ENCODE results near the gene HEXB.
A peak's percentile ranks its signal among the peaks of the same experiment; 100 is the strongest.

Gene HEXB

DNA sequence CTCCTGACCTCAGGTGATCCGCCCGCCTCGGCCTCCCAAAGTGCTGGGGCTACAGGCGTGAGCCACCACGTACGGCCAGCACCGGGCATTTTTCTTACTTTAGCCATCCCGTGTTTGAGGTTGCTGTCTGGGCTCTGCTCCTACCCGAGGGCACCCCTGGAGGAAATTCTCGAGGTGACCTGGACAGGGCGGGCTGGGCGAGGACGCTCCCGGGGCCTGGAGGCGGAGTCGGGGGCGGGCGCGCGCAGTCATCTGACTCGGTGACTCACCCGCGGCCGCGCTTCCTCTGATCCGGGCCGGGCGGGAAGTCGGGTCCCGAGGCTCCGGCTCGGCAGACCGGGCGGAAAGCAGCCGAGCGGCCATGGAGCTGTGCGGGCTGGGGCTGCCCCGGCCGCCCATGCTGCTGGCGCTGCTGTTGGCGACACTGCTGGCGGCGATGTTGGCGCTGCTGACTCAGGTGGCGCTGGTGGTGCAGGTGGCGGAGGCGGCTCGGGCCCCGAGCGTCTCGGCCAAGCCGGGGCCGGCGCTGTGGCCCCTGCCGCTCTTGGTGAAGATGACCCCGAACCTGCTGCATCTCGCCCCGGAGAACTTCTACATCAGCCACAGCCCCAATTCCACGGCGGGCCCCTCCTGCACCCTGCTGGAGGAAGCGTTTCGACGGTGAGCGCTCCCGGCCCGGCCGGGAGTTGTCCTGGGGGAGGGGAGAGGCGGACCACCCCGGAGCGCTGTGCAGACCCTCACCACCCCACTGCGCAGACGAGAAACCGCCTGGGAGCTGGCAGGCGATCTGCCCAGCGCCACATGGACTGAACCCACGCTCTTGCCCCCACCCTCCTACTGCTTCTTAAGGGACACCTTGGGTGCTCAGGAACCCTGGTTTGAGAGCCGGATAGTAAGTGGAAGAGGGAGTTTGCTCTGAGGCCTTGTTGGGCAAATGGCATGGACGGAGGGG lies at the start of gene HEXB (continued):
- TF ChIP-seq ZNF76 (tag by site-specific recombination; IDR thresholded peaks at IDR 0.05; ENCODE audit: borderline replicate concordance, low read depth) (peak; percentile 28; the same call in 1 of the 2 replicates), ZNF155 (tag by site-specific recombination; IDR thresholded peaks at IDR 0.05) (no peak), ZNF792 (tag by site-specific recombination; IDR thresholded peaks at IDR 0.05) (no peak), ZNF274 (IDR thresholded peaks at IDR 0.05; ENCODE audit: low read length) (no peak), ZNF274 (tag by site-specific recombination; IDR thresholded peaks at IDR 0.05; ENCODE audit: borderline replicate concordance) (no peak), ZBTB8A (tag by site-specific recombination; IDR thresholded peaks at IDR 0.05) (peak; percentile 86), ZNF132 (tag by site-specific recombination; IDR thresholded peaks at IDR 0.05; ENCODE audit: borderline replicate concordance) (no peak), ZNF670 (tag by site-specific recombination; IDR thresholded peaks at IDR 0.05; ENCODE audit: low read depth) (no peak), ZNF501 (tag by site-specific recombination; IDR thresholded peaks at IDR 0.05) (peak; percentile 56; the same call in 1 of the 2 replicates), EGR2 (tag by site-specific recombination; IDR thresholded peaks at IDR 0.05; ENCODE audit: low read depth) (peak; percentile 48; the same call in 1 of the 2 replicates), ZNF37A (tag by site-specific recombination; IDR thresholded peaks at IDR 0.05) (no peak), SCRT2 (tag by site-specific recombination; IDR thresholded peaks at IDR 0.05) (peak; percentile 65; the same call in 1 of the 2 replicates), ZNF2 (tag by site-specific recombination; IDR thresholded peaks at IDR 0.05) (no peak), ZNF521 (tag by site-specific recombination; IDR thresholded peaks at IDR 0.05) (no peak), ZBTB1 (tag by site-specific recombination; IDR thresholded peaks at IDR 0.05) (no peak), ZXDB (tag by site-specific recombination; IDR thresholded peaks at IDR 0.05) (peak; percentile 84; the same call in 1 of the 2 replicates), ZNF433 (tag by site-specific recombination; IDR thresholded peaks at IDR 0.05; ENCODE audit: low read depth) (no peak), ZNF529 (tag by site-specific recombination; IDR thresholded peaks at IDR 0.05; ENCODE audit: insufficient replicate concordance) (no peak), ZNF660 (tag by site-specific recombination; IDR thresholded peaks at IDR 0.05) (peak; percentile 91), ZNF211 (tag by site-specific recombination; IDR thresholded peaks at IDR 0.05; ENCODE audit: low read depth) (no peak), ZNF768 (tag by site-specific recombination; IDR thresholded peaks at IDR 0.05) (no peak), ZNF202 (tag by site-specific recombination; IDR thresholded peaks at IDR 0.05; ENCODE audit: borderline replicate concordance) (no peak)
- TF ChIP-seq, protein P1, sequence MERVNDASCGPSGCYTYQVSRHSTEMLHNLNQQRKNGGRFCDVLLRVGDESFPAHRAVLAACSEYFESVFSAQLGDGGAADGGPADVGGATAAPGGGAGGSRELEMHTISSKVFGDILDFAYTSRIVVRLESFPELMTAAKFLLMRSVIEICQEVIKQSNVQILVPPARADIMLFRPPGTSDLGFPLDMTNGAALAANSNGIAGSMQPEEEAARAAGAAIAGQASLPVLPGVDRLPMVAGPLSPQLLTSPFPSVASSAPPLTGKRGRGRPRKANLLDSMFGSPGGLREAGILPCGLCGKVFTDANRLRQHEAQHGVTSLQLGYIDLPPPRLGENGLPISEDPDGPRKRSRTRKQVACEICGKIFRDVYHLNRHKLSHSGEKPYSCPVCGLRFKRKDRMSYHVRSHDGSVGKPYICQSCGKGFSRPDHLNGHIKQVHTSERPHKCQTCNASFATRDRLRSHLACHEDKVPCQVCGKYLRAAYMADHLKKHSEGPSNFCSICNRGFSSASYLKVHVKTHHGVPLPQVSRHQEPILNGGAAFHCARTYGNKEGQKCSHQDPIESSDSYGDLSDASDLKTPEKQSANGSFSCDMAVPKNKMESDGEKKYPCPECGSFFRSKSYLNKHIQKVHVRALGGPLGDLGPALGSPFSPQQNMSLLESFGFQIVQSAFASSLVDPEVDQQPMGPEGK (tag by site-specific recombination; IDR thresholded peaks at IDR 0.05) = peak; percentile 57
- TF ChIP-seq, protein P2, sequence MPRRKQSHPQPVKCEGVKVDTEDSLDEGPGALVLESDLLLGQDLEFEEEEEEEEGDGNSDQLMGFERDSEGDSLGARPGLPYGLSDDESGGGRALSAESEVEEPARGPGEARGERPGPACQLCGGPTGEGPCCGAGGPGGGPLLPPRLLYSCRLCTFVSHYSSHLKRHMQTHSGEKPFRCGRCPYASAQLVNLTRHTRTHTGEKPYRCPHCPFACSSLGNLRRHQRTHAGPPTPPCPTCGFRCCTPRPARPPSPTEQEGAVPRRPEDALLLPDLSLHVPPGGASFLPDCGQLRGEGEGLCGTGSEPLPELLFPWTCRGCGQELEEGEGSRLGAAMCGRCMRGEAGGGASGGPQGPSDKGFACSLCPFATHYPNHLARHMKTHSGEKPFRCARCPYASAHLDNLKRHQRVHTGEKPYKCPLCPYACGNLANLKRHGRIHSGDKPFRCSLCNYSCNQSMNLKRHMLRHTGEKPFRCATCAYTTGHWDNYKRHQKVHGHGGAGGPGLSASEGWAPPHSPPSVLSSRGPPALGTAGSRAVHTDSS (tag by site-specific recombination; IDR thresholded peaks at IDR 0.05) = no peak
- TF ChIP-seq, protein P3, sequence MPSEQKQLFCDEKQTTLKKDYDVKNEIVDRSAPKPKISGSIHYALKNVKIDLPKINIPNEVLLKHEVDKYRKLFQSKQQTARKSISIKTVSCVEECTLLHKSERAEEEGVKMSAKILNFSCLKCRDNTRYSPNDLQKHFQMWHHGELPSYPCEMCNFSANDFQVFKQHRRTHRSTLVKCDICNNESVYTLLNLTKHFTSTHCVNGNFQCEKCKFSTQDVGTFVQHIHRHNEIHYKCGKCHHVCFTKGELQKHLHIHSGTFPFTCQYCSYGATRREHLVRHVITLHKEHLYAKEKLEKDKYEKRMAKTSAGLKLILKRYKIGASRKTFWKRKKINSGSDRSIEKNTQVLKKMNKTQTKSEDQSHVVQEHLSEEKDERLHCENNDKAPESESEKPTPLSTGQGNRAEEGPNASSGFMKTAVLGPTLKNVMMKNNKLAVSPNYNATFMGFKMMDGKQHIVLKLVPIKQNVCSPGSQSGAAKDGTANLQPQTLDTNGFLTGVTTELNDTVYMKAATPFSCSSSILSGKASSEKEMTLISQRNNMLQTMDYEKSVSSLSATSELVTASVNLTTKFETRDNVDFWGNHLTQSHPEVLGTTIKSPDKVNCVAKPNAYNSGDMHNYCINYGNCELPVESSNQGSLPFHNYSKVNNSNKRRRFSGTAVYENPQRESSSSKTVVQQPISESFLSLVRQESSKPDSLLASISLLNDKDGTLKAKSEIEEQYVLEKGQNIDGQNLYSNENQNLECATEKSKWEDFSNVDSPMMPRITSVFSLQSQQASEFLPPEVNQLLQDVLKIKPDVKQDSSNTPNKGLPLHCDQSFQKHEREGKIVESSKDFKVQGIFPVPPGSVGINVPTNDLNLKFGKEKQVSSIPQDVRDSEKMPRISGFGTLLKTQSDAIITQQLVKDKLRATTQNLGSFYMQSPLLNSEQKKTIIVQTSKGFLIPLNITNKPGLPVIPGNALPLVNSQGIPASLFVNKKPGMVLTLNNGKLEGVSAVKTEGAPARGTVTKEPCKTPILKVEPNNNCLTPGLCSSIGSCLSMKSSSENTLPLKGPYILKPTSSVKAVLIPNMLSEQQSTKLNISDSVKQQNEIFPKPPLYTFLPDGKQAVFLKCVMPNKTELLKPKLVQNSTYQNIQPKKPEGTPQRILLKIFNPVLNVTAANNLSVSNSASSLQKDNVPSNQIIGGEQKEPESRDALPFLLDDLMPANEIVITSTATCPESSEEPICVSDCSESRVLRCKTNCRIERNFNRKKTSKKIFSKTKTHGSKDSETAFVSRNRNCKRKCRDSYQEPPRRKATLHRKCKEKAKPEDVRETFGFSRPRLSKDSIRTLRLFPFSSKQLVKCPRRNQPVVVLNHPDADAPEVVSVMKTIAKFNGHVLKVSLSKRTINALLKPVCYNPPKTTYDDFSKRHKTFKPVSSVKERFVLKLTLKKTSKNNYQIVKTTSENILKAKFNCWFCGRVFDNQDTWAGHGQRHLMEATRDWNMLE (tag by site-specific recombination; conservative IDR thresholded peaks at IDR 0.05; ENCODE audit: low read depth) = no peak
- TF ChIP-seq, protein P4, sequence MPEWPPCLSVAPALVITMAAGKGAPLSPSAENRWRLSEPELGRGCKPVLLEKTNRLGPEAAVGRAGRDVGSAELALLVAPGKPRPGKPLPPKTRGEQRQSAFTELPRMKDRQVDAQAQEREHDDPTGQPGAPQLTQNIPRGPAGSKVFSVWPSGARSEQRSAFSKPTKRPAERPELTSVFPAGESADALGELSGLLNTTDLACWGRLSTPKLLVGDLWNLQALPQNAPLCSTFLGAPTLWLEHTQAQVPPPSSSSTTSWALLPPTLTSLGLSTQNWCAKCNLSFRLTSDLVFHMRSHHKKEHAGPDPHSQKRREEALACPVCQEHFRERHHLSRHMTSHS (tag by site-specific recombination; IDR thresholded peaks at IDR 0.05) = no peak
- TF ChIP-seq, protein P5, sequence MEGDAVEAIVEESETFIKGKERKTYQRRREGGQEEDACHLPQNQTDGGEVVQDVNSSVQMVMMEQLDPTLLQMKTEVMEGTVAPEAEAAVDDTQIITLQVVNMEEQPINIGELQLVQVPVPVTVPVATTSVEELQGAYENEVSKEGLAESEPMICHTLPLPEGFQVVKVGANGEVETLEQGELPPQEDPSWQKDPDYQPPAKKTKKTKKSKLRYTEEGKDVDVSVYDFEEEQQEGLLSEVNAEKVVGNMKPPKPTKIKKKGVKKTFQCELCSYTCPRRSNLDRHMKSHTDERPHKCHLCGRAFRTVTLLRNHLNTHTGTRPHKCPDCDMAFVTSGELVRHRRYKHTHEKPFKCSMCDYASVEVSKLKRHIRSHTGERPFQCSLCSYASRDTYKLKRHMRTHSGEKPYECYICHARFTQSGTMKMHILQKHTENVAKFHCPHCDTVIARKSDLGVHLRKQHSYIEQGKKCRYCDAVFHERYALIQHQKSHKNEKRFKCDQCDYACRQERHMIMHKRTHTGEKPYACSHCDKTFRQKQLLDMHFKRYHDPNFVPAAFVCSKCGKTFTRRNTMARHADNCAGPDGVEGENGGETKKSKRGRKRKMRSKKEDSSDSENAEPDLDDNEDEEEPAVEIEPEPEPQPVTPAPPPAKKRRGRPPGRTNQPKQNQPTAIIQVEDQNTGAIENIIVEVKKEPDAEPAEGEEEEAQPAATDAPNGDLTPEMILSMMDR (tag by site-specific recombination; IDR thresholded peaks at IDR 0.05) = peak; percentile 76; the same call in 1 of the 2 replicates
